OCI-LY7 (cell line): ENCODE measurements around the gene ATP2A3. TPM values are rescaled to one million over a fixed set of nuclear protein-coding genes. Genes with fewer than 3 reads are reported as not detected.

Source experiments
- BruUV-seq: library from RNA; stranded (reverse); fragments of 400-500 nt; replicated peaks from 2 replicates; lab custom pipeline; 2021; lab: Mats Ljungman, UMichigan
- CTCF ChIA-PET: fragments of 300-600 bp; sonication (Branson Sonifier 250); formaldehyde crosslinking; loops from one replicate; lab custom pipeline; 2022; ENCODE audit warnings: antibody characterized with exemption; ENCODE audit not compliant: unreplicated experiment; lab: Charles Lee
- POLR2A ChIA-PET: fragments of 300-600 bp; sonication (Branson Sonifier 250); formaldehyde crosslinking; loops from one replicate; lab custom pipeline; 2022; ENCODE audit warnings: antibody characterized with exemption; lab: Charles Lee
- DNase-seq: peaks from one replicate; pipeline ENCODE4 v3.0.0-alpha.2; 2015; ENCODE audit warnings: low spot score
- H2AFZ ChIP-seq: fragments of 200-600 bp; sonication (generic), shearing (Covaris generic); 2 replicates; pipeline ENCODE4 v1.6.1; 2014; ENCODE audit warnings: mild to moderate bottlenecking, antibody characterized with exemption, low read length, moderate library complexity
- H3K27ac ChIP-seq: fragments of 200-600 bp; sonication (generic); 2 replicates; pipeline ENCODE4 v1.5.1; 2014; ENCODE audit warnings: mixed run types, low read depth, mild to moderate bottlenecking, moderate library complexity, low read length, inconsistent platforms; ENCODE audit not compliant: poor library complexity, severe bottlenecking
- H3K36me3 ChIP-seq: fragments of 200-600 bp; sonication (generic); 2 replicates; pipeline ENCODE4 v1.6.1; 2014; ENCODE audit warnings: mild to moderate bottlenecking, antibody characterized with exemption, low read length, moderate library complexity, mixed read lengths; ENCODE audit not compliant: insufficient read depth
- H3K4me1 ChIP-seq: fragments of 200-600 bp; sonication (generic); 2 replicates; pipeline ENCODE4 v1.5.1; 2014; ENCODE audit warnings: mild to moderate bottlenecking, low read length; ENCODE audit not compliant: insufficient read depth, poor library complexity, severe bottlenecking
- H3K4me2 ChIP-seq: fragments of 200-600 bp; sonication (generic); 2 replicates; pipeline ENCODE4 v1.6.1; 2014; ENCODE audit warnings: mild to moderate bottlenecking, low read length
- H3K4me3 ChIP-seq: fragments of 200-600 bp; sonication (generic); 2 replicates; pipeline ENCODE4 v1.5.1; 2014; ENCODE audit warnings: mild to moderate bottlenecking, low read depth, low read length; ENCODE audit not compliant: poor library complexity, severe bottlenecking
- H3K79me2 ChIP-seq: fragments of 200-600 bp; sonication (generic); 2 replicates; pipeline ENCODE4 v1.6.1; 2016; ENCODE audit warnings: low read depth, mild to moderate bottlenecking, low read length, moderate library complexity, mixed read lengths; ENCODE audit not compliant: insufficient read depth
- H3K9me2 ChIP-seq: fragments of 200-600 bp; sonication (generic); 2 replicates; pipeline ENCODE4 v1.6.1; 2016; ENCODE audit warnings: mild to moderate bottlenecking, low read length, mixed read lengths; ENCODE audit not compliant: insufficient read depth
- H3K9me3 ChIP-seq: fragments of 200-600 bp; sonication (generic); 2 replicates; pipeline ENCODE4 v1.6.1; 2014; ENCODE audit warnings: mild to moderate bottlenecking, mixed run types, low read length, mixed read lengths
- H4K20me1 ChIP-seq: fragments of 200-600 bp; sonication (generic); 2 replicates; pipeline ENCODE4 v1.6.1; 2014; ENCODE audit warnings: mild to moderate bottlenecking, antibody characterized with exemption, low read length, moderate library complexity, mixed read lengths; ENCODE audit not compliant: insufficient read depth
- CTCF ChIP-seq: fragments of 200-600 bp; sonication (generic); conservative IDR thresholded peaks from 2 replicates; pipeline ENCODE4 v1.5.1; 2014; ENCODE audit warnings: mild to moderate bottlenecking, antibody characterized with exemption, low read length, moderate library complexity, mixed read lengths
- EZH2phosphoT487 ChIP-seq: fragments of 200-600 bp; sonication (generic); IDR thresholded peaks from 2 replicates; pipeline ENCODE4 v1.6.1; 2018; ENCODE audit warnings: low read depth, borderline replicate concordance, mild to moderate bottlenecking, mixed run types, antibody characterized with exemption, low read length, moderate library complexity, mixed read lengths
- intact Hi-C: fragments of 100-400 bp; cut with micrococcal nuclease; formaldehyde crosslinking; loops from one replicate; pipeline ENCODE4 v1.10.0; 2022; ENCODE audit not compliant: unreplicated experiment
- total RNA-seq, 2 experiments: library from RNA; depleted of rRNA in 1 of 2; stranded (reverse); fragments of >200 nt in 1 of 2; shearing (Covaris generic) in 1 of 2; gene quantifications; 2 replicates each; pipeline ENCODE4 v1.2.3, GENCODE V29; 2014 to 2022

Gene ATP2A3
- total RNA-seq, 2 experiments from 2014 or later, result 108 to 353 TPM

- Histone ChIP-seq H3K9me2 (no peaks in the 10 kb centered on the region), H4K20me1 (no peaks in the 10 kb centered on the region), H3K79me2 (no peaks in the 10 kb centered on the region), H3K4me1 (peaks cover 52% of the 10 kb centered on the region), H3K4me3 (no peak overlapping the region), H3K9me3 (no peaks in the 10 kb centered on the region), H2AFZ (no peak overlapping the region), H3K27ac (no peak overlapping the region), H3K36me3 (no peaks in the 10 kb centered on the region), H3K4me2 (no peak overlapping the region)
- TF ChIP-seq CTCF, result no peak
- no peak for TF ChIP-seq EZH2phosphoT487
- intact Hi-C loops, result no loop called here
- POLR2A ChIA-PET, result interaction anchor here (0.7 to 1.0 kb wide), 2 partner anchors 16 to 133 kb away, joined by 4 read pairs; no protein-coding TSS in a partner anchor
- no TSS peak for BruUV-seq
- CTCF ChIA-PET, result no interaction called here
- DNase-seq, result no peak
These were observed 69.3 kb downstream of the ATP2A3 start for GRCh38 chr17:3894911-3895343.

GRCh38 chr17:3894188-3894587, 70.0 kb downstream of the ATP2A3 start:
- no peaks in the 10 kb centered on the region for H3K9me2 ChIP-seq
- no TSS peak for BruUV-seq
- peaks cover 52% of the 10 kb centered on the region for H3K4me1 ChIP-seq
- H4K20me1 ChIP-seq, result no peaks in the 10 kb centered on the region
- H3K36me3 ChIP-seq, result no peaks in the 10 kb centered on the region
- no peak overlapping the region for H3K4me2 ChIP-seq
- H2AFZ ChIP-seq, result no peak overlapping the region
- H3K4me3 ChIP-seq, result no peak overlapping the region
- POLR2A ChIA-PET, result interaction anchor here (0.7 to 1.0 kb wide), 2 partner anchors 17 to 132 kb away, joined by 4 read pairs; no protein-coding TSS in a partner anchor
- no peak for DNase-seq
- intact Hi-C loops, result no loop called here
- TF ChIP-seq EZH2phosphoT487, result no peak
- TF ChIP-seq CTCF, result no peak
- CTCF ChIA-PET, result no interaction called here
- no peaks in the 10 kb centered on the region for H3K9me3 ChIP-seq
- H3K79me2 ChIP-seq, result no peaks in the 10 kb centered on the region
- H3K27ac ChIP-seq, result no peak overlapping the region

- BruUV-seq, result no TSS peak
- Histone ChIP-seq H2AFZ (peak overlapping the region; percentile 60; the same call in 1 of the 2 replicates), H3K9me3 (no peaks in the 10 kb centered on the region), H3K27ac (no peak overlapping the region), H4K20me1 (no peaks in the 10 kb centered on the region), H3K4me1 (peaks cover 52% of the 10 kb centered on the region), H3K9me2 (no peaks in the 10 kb centered on the region), H3K4me3 (peak overlapping the region; percentile 68), H3K4me2 (peak overlapping the region; percentile 78), H3K79me2 (no peaks in the 10 kb centered on the region), H3K36me3 (no peaks in the 10 kb centered on the region)
- ChIA-PET CTCF (interaction anchor here (0.7 kb wide), 1 partner anchor 84 kb away, joined by 3 read pairs; no protein-coding TSS in a partner anchor), POLR2A (interaction anchor here (0.6 kb wide), 1 partner anchor 115 kb away, joined by 3 read pairs; no protein-coding TSS in a partner anchor)
- TF ChIP-seq CTCF (no peak), EZH2phosphoT487 (no peak)
- no peak for DNase-seq
- intact Hi-C loops, result no loop called here
These were observed 70.5 kb downstream of the ATP2A3 start for GRCh38 chr17:3893720-3894116.
